Right lobe of liver (tissue), 6 donors: Measurements from ENCODE around the gene TMEM203. TPM values are rescaled to one million over a fixed set of nuclear protein-coding genes. Genes with fewer than 3 reads are reported as not detected.
"Not testable (repeated sequence)": the region's sequence is repeated elsewhere in the genome, so short reads cannot be mapped to it uniquely, and the experiment has no call there.

Experiments
- ATAC-seq, 4 donors: fragments of 200-7000 bp; cut with Tn5 transposase; one replicate each; pipeline ENCODE4 v1.9.1; 2020; ENCODE audit warnings: mild to moderate bottlenecking in 4 of 4, moderate library complexity in 4 of 4
- DNase-seq, 3 donors: peaks; one replicate each; pipeline ENCODE4 v3.0.0-alpha.2; 2020
- H3K27ac ChIP-seq, 3 donors: fragments of 200-600 bp; one replicate each; pipeline ENCODE4 v1.8.0; 2022
- H3K27me3 ChIP-seq, 2 donors: fragments of 200-600 bp; one replicate each; pipeline ENCODE4 v1.8.0; 2022
- H3K36me3 ChIP-seq, 4 donors: fragments of 200-600 bp; sonication (generic) in 1 of 4; one replicate each; pipeline versions ENCODE4 v1.5.1 to v1.8.0; 2017 to 2022; ENCODE audit warnings: control low read depth in 1 of 4
- H3K4me1 ChIP-seq, 4 donors: fragments of 200-600 bp; sonication (generic) in 1 of 4; one replicate each; pipeline versions ENCODE4 v1.5.1 to v1.8.0; 2017 to 2022; ENCODE audit warnings: control low read depth in 1 of 4
- H3K4me3 ChIP-seq, 3 donors: fragments of 200-600 bp; one replicate each; pipeline ENCODE4 v1.8.0; 2022
- H3K9me3 ChIP-seq, 4 donors: fragments of 200-600 bp; sonication (generic) in 1 of 4; one replicate each; pipeline versions ENCODE4 v1.5.1 to v1.8.0; 2017 to 2022; ENCODE audit warnings: control low read depth in 1 of 4
- POLR2A ChIP-seq: fragments of 450-650 bp; IDR thresholded peaks from one replicate; pipeline ENCODE4 v1.6.1; 2017; ENCODE audit warnings: antibody characterized with exemption, mild to moderate bottlenecking
- WGBS: methylation state at CpG from one replicate; pipeline ENCODE4 v1.1.6; 2018; ENCODE audit warnings: low coverage, low lambda C conversion rate; ENCODE audit not compliant: insufficient coverage; ENCODE audit errors: missing lambda C conversion rate; 5-methylcytosine and 5-hydroxymethylcytosine counted together
- intact Hi-C, 2 donors: fragments of 100-400 bp; cut with DNase I; formaldehyde crosslinking; loops; one replicate each; pipeline versions ENCODE4 v1.11.2 to v1.14.1; 2022
- total RNA-seq, 6 experiments: library from RNA; depleted of rRNA in 2 of 6; stranded (reverse); fragments of >200 nt in 2 of 6; fragmentation: NEBNext Ultra II Directional in 3 of 6; extraction: Animal tissue kit (Norgen Biotek cat#: 25700) in 3 of 6; gene quantifications; one replicate each; pipeline versions ENCODE4 v1.1.0 to v1.2.4, GENCODE V29; 2016 to 2023
- TF ChIP-seq, protein P1 (sequence below), 4 donors: fragments of 200-600 bp in 3 of 4; fragments of 450-650 bp in 1 of 4; IDR thresholded peaks; one replicate each; pipeline versions ENCODE4 v1.5.1 to v1.8.0; 2016 to 2022; ENCODE audit warnings: antibody characterized with exemption in 4 of 4, mild to moderate bottlenecking in 2 of 4
- donor health status: DM: no; HTN: yes; CAD: no.
- donor health status: DM: no; HTN: no; CAD: no.
- donor health status: DM: no; HTN: no; CAD: no.
- donor health status: DM: no; HTN: yes; CAD: no.
- donor health status: DM: no; HTN: yes; CAD: no.

TMEM203 gene
- total RNA-seq, 6 experiments from 2014 or later = 17.7 to 28.0 (median 23.9) TPM

DNA sequence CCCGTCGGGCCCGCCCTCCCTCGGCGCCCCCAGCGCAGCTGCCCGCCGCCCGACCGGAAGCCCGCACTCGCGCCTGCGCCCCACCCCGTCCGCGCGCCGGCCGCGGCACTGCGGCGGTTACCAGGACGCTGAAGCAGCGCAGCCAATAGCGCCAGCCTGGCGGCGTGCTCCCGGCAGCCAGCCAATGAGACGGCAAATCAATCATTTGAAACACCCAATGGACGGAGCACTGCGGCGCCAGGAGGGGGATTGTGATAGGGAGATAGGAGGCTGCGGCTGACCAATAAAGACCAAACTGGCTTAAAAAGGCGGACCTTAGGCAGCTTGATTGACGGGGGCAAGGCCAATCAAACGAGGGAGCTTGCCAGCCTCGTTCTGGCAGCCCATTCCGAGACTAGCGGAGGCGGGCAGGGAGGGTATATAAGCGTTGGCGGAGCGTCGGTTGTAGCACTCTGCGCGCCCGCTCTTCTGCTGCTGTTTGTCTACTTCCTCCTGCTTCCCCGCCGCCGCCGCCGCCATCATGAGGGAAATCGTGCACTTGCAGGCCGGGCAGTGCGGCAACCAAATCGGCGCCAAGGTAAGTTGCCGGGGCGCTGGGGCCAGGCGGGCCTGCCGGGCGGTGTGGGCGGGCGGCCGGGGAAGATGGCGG, 35.5 kb upstream of the TMEM203 start, which contains the start of gene TUBB4B:
Gene TUBB4B (plus strand): TSS at position 447 of the 649 bp plus-strand sequence. CDS start 74 bp downstream, at position 521.
- peak; percentile 82 to 90 (median 88) for ATAC-seq
- Histone ChIP-seq H3K36me3 (peaks cover 0 to 13% (median 8%) of the 10 kb centered on the region in 4 donors), H3K27me3 (no peaks in the 10 kb centered on the region), H3K27ac (peak within 1 kb of the TSS; percentile 55 to 84 (median 83)), H3K4me1 (peaks cover 0 to 20% (median 8%) of the 10 kb centered on the region in 4 donors), H3K9me3 (no peaks in the 10 kb centered on the region), H3K4me3 (peak within 1 kb of the TSS; percentile 73 to 95 (median 85))
- TF ChIP-seq, protein P1, sequence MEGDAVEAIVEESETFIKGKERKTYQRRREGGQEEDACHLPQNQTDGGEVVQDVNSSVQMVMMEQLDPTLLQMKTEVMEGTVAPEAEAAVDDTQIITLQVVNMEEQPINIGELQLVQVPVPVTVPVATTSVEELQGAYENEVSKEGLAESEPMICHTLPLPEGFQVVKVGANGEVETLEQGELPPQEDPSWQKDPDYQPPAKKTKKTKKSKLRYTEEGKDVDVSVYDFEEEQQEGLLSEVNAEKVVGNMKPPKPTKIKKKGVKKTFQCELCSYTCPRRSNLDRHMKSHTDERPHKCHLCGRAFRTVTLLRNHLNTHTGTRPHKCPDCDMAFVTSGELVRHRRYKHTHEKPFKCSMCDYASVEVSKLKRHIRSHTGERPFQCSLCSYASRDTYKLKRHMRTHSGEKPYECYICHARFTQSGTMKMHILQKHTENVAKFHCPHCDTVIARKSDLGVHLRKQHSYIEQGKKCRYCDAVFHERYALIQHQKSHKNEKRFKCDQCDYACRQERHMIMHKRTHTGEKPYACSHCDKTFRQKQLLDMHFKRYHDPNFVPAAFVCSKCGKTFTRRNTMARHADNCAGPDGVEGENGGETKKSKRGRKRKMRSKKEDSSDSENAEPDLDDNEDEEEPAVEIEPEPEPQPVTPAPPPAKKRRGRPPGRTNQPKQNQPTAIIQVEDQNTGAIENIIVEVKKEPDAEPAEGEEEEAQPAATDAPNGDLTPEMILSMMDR (IDR thresholded peaks at IDR 0.05) = no peak
- peak; percentile 100 for TF ChIP-seq POLR2A
- intact Hi-C loops = no loop called here
- DNase-seq = peak; percentile 99
- 0% methylated on average over 22 of the region's 67 CpGs for WGBS

DNA sequence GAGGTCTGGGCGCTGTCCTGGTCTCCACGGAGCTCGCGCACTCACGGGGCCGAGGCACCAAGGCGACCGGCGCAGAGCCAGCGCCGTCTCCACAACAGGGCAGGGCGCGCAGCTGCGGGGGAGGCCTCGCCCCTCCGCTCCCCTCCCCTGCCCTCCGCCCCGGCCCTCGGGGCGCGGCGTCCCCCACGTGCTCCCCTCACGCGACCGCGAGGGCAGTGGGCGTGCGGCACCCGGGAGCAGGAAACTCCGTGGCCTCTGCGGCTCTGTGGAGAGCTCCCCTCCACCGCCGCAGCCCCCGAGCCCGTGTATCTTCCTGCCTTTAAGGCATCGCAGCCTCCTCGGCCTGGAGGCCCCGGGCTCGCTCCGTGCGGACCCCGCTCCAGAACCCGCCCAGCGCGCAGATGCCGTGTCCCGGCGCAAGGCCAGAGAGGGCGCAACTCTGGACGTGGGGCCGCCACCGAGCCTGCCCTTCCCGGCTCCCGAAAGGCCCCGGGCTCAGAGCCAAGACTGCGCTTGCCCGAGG, 34.9 kb upstream of the TMEM203 start:
- intact Hi-C loops = no loop called here
- peak; percentile 24 to 41 (median 34) for ATAC-seq
- peak; percentile 70 to 79 (median 78) for DNase-seq
- 0% methylated on average over 1 of the region's 58 CpGs for WGBS
- TF ChIP-seq, protein P1 (IDR thresholded peaks at IDR 0.05) = peak in 1 of 4 donors; percentile 12
- TF ChIP-seq POLR2A = no peak
- Histone ChIP-seq H3K27ac (peak overlapping the region; percentile 47 to 84 (median 73)), H3K9me3 (no peaks in the 10 kb centered on the region), H3K4me1 (peaks cover 0 to 20% (median 8%) of the 10 kb centered on the region in 4 donors), H3K27me3 (no peaks in the 10 kb centered on the region), H3K4me3 (peak overlapping the region; percentile 73 to 75 (median 73)), H3K36me3 (peaks cover 0 to 13% (median 8%) of the 10 kb centered on the region in 4 donors)

GRCh38 chr9:137239541-137240200, 34.2 kb upstream of the TMEM203 start:
- DNase-seq, ATAC-seq, H3K27me3 ChIP-seq, H3K9me3 ChIP-seq: not testable (repeated sequence)
- Histone ChIP-seq H3K4me3 (peak overlapping the region; percentile 73 to 75 (median 73)), H3K36me3 (peaks cover 0 to 13% (median 8%) of the 10 kb centered on the region in 4 donors), H3K27ac (peak overlapping the region; percentile 47 to 84 (median 73)), H3K4me1 (peaks cover 0 to 20% (median 8%) of the 10 kb centered on the region in 4 donors)
- WGBS = 32% methylated on average over 17 of the region's 27 CpGs
- intact Hi-C loops = loop anchor here in 1 of 2 donors (10.0 kb wide), 1 partner anchor 55 kb away; the partner anchor contains the start of genes ANAPC2 and SSNA1

- no peak overlapping the region for H3K4me3 ChIP-seq
- intact Hi-C loops = loop anchor here in 1 of 2 donors (10.0 kb wide), 1 partner anchor 53 kb away; the partner anchor contains the start of genes ANAPC2 and SSNA1
- no peak for ATAC-seq
- H3K27me3 ChIP-seq = no peaks in the 10 kb centered on the region
- H3K4me1 ChIP-seq = peaks cover 0 to 20% (median 8%) of the 10 kb centered on the region in 4 donors
- DNase-seq = no peak
- TF ChIP-seq, protein P1 (IDR thresholded peaks at IDR 0.05) = no peak
- TF ChIP-seq POLR2A = no peak
- 80% methylated on average over 4 of the region's 13 CpGs for WGBS
- peaks cover 0 to 12% (median 5%) of the 10 kb centered on the region in 4 donors for H3K36me3 ChIP-seq
- no peak overlapping the region for H3K27ac ChIP-seq
- no peaks in the 10 kb centered on the region for H3K9me3 ChIP-seq
These were observed 32.6 kb upstream of the TMEM203 start for GRCh38 chr9:137237759-137238726.
